Activated T-cell treated with anti-CD3 and anti-CD28 coated beads, Interleukin-2, amount 50 U/mL, for 24 hours (primary cell): ENCODE results near the gene PAPPA2.

Source experiments
- DNase-seq: peaks from one replicate; pipeline ENCODE4 v3.0.0-alpha.2; 2020
- H3K27ac Mint-ChIP-seq: 2 replicates; pipeline ENCODE4 v1.8.0; 2020; ENCODE audit warnings: mild to moderate bottlenecking, mixed read lengths
- H3K27me3 Mint-ChIP-seq: 2 replicates; pipeline ENCODE4 v1.8.0; 2020; ENCODE audit warnings: mixed read lengths
- H3K36me3 Mint-ChIP-seq: 2 replicates; pipeline ENCODE4 v1.8.0; 2020; ENCODE audit warnings: low read depth, mixed read lengths
- H3K4me1 Mint-ChIP-seq: 2 replicates; pipeline ENCODE4 v1.8.0; 2020; ENCODE audit warnings: low read depth, mixed read lengths
- H3K4me3 Mint-ChIP-seq: 2 replicates; pipeline ENCODE4 v1.8.0; 2020; ENCODE audit warnings: mild to moderate bottlenecking, moderate library complexity, mixed read lengths
- H3K9me3 Mint-ChIP-seq: 2 replicates; pipeline ENCODE4 v1.8.0; 2020; ENCODE audit warnings: mixed read lengths

PAPPA2 gene

DNA sequence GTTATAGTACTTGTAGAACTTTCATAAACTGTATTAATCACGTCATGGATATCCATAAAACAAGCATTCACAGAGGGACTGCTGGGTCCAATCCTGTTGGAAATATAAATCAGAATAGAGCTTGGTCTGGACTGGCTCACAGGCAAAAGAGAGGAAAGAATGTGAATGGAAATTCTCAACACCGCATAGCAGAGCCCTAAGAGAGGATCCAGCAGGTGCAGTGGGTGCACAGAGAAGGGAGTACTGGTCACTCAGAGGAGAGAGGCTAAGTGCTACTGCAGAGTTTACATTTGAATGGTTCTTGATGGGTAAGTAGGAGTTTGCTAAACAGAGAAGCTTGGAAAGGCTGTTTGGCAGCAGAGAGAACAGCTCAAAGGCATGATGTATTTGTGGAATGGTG, 231.7 kb downstream of the PAPPA2 start:
- Mint-ChIP-seq H3K27ac (no peak overlapping the region), H3K4me1 (no peaks in the 10 kb centered on the region), H3K4me3 (no peak overlapping the region), H3K9me3 (no peaks in the 10 kb centered on the region), H3K36me3 (no peaks in the 10 kb centered on the region), H3K27me3 (no peaks in the 10 kb centered on the region)
- no peak for DNase-seq

GRCh38 chr1:176696109-176696508, 233.1 kb downstream of the PAPPA2 start:
- Mint-ChIP-seq H3K27me3 (no peaks in the 10 kb centered on the region), H3K4me1 (no peaks in the 10 kb centered on the region), H3K4me3 (no peak overlapping the region)

DNA sequence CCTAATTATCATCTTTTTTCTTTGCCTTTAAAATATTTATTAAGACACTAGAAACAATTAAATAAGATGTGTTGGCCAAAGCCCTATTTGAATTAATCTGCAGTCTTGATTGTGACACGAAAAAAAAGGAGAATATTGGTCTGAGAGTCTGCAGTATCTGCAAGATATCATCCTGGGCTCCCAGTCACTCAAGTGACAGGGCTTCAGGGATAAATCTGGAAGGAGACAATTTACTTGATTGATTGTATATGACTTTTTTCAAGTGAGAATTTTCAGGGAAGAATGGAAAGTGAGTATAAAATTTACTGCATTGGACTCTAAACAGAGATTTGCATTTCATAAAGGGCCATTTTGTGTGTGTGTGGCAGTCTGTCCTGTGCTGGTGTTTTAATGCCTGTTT, 233.7 kb downstream of the PAPPA2 start:
- Mint-ChIP-seq H3K4me3 (no peak overlapping the region), H3K36me3 (no peaks in the 10 kb centered on the region), H3K4me1 (no peaks in the 10 kb centered on the region), H3K9me3 (no peaks in the 10 kb centered on the region), H3K27me3 (no peaks in the 10 kb centered on the region), H3K27ac (no peak overlapping the region)
- no peak for DNase-seq

More at GRCh38 chr1:176696109-176696508, 233.1 kb downstream of the PAPPA2 start:
- H3K27ac Mint-ChIP-seq, result no peak overlapping the region
- H3K36me3 Mint-ChIP-seq, result no peaks in the 10 kb centered on the region
- H3K9me3 Mint-ChIP-seq, result no peaks in the 10 kb centered on the region
- no peak for DNase-seq

GRCh38 chr1:176699821-176700220, 236.8 kb downstream of the PAPPA2 start:
- no peaks in the 10 kb centered on the region for H3K36me3 Mint-ChIP-seq
- no peak overlapping the region for H3K27ac Mint-ChIP-seq

GRCh38 chr1:176701151-176701866, 238.3 kb downstream of the PAPPA2 start:
- no peak for DNase-seq
- no peaks in the 10 kb centered on the region for H3K4me1 Mint-ChIP-seq
- no peaks in the 10 kb centered on the region for H3K36me3 Mint-ChIP-seq
- no peaks in the 10 kb centered on the region for H3K27me3 Mint-ChIP-seq
- no peaks in the 10 kb centered on the region for H3K9me3 Mint-ChIP-seq
- no peak overlapping the region for H3K4me3 Mint-ChIP-seq
- H3K27ac Mint-ChIP-seq, result no peak overlapping the region

More at GRCh38 chr1:176699821-176700220, 236.8 kb downstream of the PAPPA2 start:
- Mint-ChIP-seq H3K27me3 (no peaks in the 10 kb centered on the region), H3K4me1 (no peaks in the 10 kb centered on the region), H3K9me3 (no peaks in the 10 kb centered on the region), H3K4me3 (no peak overlapping the region)
- DNase-seq, result no peak

DNA sequence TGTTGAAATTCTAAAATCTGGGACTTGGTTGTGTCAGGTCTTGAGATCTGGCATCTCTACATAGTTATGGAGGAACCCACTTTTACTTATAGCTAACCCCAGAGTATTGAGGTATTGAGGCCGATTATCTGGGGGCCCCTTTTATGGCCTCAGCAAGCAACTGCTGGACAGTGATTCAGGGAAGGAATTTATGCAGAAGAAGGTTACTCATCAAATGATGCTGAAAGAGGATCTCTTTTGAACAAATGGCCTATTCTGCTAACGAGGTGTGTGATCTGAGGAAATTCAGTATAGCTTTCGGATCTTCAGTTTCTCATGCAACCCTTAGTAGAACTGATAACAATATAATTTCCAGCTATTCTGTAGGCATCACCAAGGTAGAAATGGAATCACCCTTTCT, 239.9 kb downstream of the PAPPA2 start:
- Mint-ChIP-seq H3K4me1 (no peaks in the 10 kb centered on the region), H3K4me3 (no peak overlapping the region), H3K36me3 (no peaks in the 10 kb centered on the region), H3K27me3 (no peaks in the 10 kb centered on the region), H3K9me3 (no peaks in the 10 kb centered on the region), H3K27ac (no peak overlapping the region)
- no peak for DNase-seq

- H3K9me3 Mint-ChIP-seq, result no peaks in the 10 kb centered on the region
- DNase-seq, result no peak
- no peak overlapping the region for H3K27ac Mint-ChIP-seq
- H3K36me3 Mint-ChIP-seq, result no peaks in the 10 kb centered on the region
- H3K27me3 Mint-ChIP-seq, result no peaks in the 10 kb centered on the region
- no peak overlapping the region for H3K4me3 Mint-ChIP-seq
- no peaks in the 10 kb centered on the region for H3K4me1 Mint-ChIP-seq
These were observed 242.6 kb downstream of the PAPPA2 start for GRCh38 chr1:176705585-176705984.

GRCh38 chr1:176717066-176717750, 254.2 kb downstream of the PAPPA2 start:
- Mint-ChIP-seq H3K4me3 (no peak overlapping the region), H3K36me3 (no peaks in the 10 kb centered on the region), H3K4me1 (no peaks in the 10 kb centered on the region), H3K27ac (no peak overlapping the region), H3K27me3 (no peaks in the 10 kb centered on the region), H3K9me3 (peaks cover 2% of the 10 kb centered on the region)
- no peak for DNase-seq

DNA sequence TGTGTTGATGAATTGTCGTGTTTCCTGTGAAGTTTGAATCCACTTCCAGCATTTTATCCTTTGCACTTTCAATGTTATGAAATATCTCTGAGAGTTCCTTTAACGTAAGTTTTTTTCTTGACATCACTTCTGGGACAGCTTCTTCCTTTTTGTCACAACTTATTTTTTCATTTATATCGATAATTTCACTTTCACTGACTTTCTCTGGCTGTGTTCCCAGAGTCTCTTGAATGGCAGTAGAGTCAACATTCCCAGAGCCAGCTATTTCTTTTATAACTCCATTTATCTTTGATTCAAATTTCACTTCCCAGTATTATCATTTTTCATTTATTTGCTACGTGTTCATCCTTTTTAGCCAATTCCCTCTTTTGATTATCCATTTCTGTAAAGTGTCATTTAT, 256.5 kb downstream of the PAPPA2 start:
- Mint-ChIP-seq H3K27ac (no peak overlapping the region), H3K4me3 (no peak overlapping the region), H3K9me3 (peaks cover 2% of the 10 kb centered on the region), H3K36me3 (no peaks in the 10 kb centered on the region), H3K27me3 (no peaks in the 10 kb centered on the region), H3K4me1 (no peaks in the 10 kb centered on the region)
- no peak for DNase-seq

DNA sequence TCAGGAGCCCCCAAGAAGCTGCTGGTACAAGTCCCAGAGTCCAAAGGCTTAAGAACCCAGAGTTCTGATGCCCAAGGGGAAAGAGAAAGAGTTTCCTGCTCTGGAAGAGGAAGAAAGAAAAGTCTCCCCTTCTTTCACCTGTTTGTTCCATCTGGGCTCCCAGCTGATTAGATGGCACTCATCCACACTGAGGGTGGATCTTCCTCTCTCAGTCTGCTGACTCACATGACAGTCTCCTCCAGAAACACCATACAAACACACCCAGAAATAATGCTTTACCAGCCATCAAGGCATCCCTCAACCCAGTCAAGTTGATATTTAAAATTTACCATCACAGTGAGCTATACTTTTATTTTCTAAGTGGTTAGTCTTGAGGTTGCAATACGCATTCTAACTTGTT, 257.9 kb downstream of the PAPPA2 start:
- DNase-seq, result no peak
- H3K4me3 Mint-ChIP-seq, result no peak overlapping the region
- no peaks in the 10 kb centered on the region for H3K36me3 Mint-ChIP-seq
- peaks cover 2% of the 10 kb centered on the region for H3K9me3 Mint-ChIP-seq
- no peaks in the 10 kb centered on the region for H3K4me1 Mint-ChIP-seq
- no peak overlapping the region for H3K27ac Mint-ChIP-seq
- H3K27me3 Mint-ChIP-seq, result no peaks in the 10 kb centered on the region

DNA sequence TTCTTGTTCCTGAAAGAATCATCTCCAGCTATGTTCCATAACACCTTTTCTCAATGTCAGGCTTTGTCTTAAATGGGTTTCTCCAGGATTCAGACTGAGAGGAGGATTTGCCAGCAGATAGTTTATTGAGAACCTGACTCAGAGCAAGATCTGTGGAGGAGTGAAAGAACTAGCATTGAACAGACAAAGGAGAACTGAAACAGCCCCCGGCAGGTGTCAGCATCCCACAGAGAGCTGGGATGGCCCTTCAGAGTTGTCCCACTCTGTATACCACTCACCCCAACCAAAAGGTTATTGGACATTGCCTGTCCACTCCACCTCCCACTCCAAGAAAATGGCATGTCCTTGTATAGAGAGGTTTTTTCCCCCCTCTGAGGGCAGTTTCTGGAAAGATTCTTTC, 270.7 kb downstream of the PAPPA2 start:
- H3K36me3 Mint-ChIP-seq, result no peaks in the 10 kb centered on the region
- DNase-seq, result no peak
- no peaks in the 10 kb centered on the region for H3K9me3 Mint-ChIP-seq
- H3K27me3 Mint-ChIP-seq, result no peaks in the 10 kb centered on the region
- no peak overlapping the region for H3K27ac Mint-ChIP-seq
- H3K4me1 Mint-ChIP-seq, result no peaks in the 10 kb centered on the region
- H3K4me3 Mint-ChIP-seq, result no peak overlapping the region

DNA sequence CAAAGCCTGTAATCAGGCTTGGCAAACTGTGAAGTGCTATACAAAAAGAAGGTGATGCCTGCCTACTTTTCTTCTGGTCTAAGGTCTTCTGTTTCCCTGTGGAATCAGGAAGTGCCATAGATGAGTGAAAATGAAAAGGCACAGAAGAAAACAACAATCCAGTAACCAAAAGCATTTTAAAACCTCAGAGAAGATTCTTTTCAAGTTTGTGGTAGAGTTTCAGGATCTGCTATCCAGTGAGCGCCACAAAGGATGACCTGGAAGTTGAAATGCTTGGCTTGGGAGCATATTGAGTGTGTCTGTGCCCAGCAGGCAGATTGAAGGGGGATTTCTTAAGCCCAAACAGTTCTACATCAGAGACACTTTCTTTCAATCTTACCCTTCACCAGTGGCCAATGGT, 272.2 kb downstream of the PAPPA2 start:
- no peaks in the 10 kb centered on the region for H3K27me3 Mint-ChIP-seq
- H3K4me3 Mint-ChIP-seq, result no peak overlapping the region
- H3K36me3 Mint-ChIP-seq, result no peaks in the 10 kb centered on the region
- DNase-seq, result no peak
- no peak overlapping the region for H3K27ac Mint-ChIP-seq
- no peaks in the 10 kb centered on the region for H3K4me1 Mint-ChIP-seq
- no peaks in the 10 kb centered on the region for H3K9me3 Mint-ChIP-seq

- no peak overlapping the region for H3K27ac Mint-ChIP-seq
- H3K27me3 Mint-ChIP-seq, result no peaks in the 10 kb centered on the region
- no peaks in the 10 kb centered on the region for H3K36me3 Mint-ChIP-seq
- H3K4me1 Mint-ChIP-seq, result no peaks in the 10 kb centered on the region
- peaks cover 2% of the 10 kb centered on the region for H3K9me3 Mint-ChIP-seq
- no peak for DNase-seq
- H3K4me3 Mint-ChIP-seq, result no peak overlapping the region
These were observed 273.0 kb downstream of the PAPPA2 start for GRCh38 chr1:176736015-176736414.

- peaks cover 2% of the 10 kb centered on the region for H3K9me3 Mint-ChIP-seq
- no peaks in the 10 kb centered on the region for H3K36me3 Mint-ChIP-seq
- no peak for DNase-seq
- no peak overlapping the region for H3K4me3 Mint-ChIP-seq
- no peaks in the 10 kb centered on the region for H3K4me1 Mint-ChIP-seq
- no peaks in the 10 kb centered on the region for H3K27me3 Mint-ChIP-seq
- no peak overlapping the region for H3K27ac Mint-ChIP-seq
These were observed 278.2 kb downstream of the PAPPA2 start for GRCh38 chr1:176741181-176741580.

GRCh38 chr1:176742322-176742721, 279.3 kb downstream of the PAPPA2 start:
- H3K27ac Mint-ChIP-seq, result no peak overlapping the region
- H3K4me1 Mint-ChIP-seq, result no peaks in the 10 kb centered on the region
- H3K4me3 Mint-ChIP-seq, result no peak overlapping the region
- H3K27me3 Mint-ChIP-seq, result no peaks in the 10 kb centered on the region
- H3K9me3 Mint-ChIP-seq, result peaks cover 7% of the 10 kb centered on the region
- no peaks in the 10 kb centered on the region for H3K36me3 Mint-ChIP-seq
- no peak for DNase-seq
